ENCODE measurements around the gene HPSE.

HPSE gene

DNA sequence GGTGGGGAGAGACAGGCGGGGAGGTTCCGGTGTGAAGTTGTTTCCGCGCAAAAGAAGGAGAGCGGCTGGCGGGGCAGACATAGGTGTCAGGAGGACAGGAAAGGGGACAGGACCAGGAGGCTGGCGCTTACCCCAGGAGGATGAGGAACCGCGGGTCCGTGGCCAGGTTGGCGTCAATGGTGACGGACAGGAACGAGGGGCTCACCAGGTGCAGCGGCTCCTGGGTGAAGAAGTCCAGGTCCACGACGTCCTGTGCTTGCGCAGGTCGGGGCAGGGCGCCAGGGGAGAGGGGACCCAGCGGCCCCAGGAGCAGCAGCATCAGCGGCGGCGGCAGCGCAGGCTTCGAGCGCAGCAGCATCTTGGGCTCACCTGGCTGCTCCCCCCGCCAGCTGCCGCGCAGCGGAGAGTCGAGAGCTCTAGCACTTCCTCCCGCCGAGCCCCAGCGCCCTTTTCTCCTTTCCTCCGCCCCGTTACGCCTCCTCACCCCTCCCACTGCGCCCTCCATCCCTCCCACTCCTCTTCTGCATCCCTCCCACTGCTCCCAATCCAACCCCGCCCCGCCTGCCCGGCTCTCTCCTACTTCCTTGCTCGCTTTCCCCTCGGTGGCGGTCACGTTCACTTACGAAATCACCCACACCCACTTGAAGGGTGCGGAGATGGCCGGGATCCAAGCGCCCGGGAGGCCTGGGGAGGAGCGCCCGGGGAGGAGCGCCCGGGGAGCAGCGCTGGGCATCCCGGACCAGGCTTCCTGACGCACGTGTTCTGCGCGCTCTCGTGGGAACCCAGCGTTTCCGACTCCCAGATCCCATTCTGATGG, at the start of gene HPSE:
TSS of gene HPSE (minus strand) at position 424 of the 817 bp plus-strand sequence. CDS start at position 358, 66 bp downstream.
- peak; percentile 11 for DNase-seq (ENCODE audit: low read depth)

DNA sequence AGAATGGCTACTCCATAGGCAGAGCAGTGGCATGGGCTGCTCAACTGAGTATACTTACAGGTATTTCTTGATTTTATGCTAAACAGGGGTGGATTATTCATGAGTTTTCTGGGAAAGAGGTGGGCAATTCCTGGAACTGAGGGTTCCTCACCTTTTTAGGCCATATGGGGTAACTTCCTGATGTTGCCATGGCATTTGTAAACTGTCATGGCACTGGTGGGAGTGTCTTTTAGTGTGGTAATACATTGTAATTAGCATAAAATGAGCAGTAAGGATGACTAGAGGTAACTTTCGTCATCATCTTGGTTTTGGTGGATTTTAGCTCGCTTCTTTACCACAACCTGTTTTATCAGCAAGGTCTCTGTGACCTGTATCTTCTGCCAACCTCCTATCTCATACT, 48.2 kb upstream of the HPSE start:
- no peak for DNase-seq (ENCODE audit: low read depth)

DNA sequence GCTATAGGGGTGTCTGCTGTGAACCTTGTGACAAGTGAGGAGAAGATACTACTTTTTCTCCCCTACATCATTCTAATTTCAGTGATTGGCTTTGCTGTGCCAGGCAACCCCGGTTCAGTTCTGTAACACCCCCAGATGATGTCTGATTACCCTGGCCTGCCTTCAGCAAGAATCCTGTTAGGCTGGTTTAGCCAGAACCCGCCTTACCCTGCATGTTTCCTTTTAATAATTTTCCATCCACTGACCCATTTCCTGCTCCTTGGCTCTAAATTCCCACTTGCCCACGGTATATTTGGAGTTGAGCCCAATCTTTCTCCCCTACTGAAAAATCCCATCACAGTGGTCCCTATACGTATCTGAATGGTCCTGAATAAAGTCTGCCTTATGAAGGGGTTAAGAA, 46.5 kb upstream of the HPSE start:
- DNase-seq (ENCODE audit: low read depth): no peak

- no peak for DNase-seq (ENCODE audit: low read depth)
Measured at GRCh38 chr4:83378419-83378818, 43.8 kb upstream of the HPSE start.

GRCh38 chr4:83372931-83373330, 38.3 kb upstream of the HPSE start:
- DNase-seq (ENCODE audit: low read depth): no peak

DNA sequence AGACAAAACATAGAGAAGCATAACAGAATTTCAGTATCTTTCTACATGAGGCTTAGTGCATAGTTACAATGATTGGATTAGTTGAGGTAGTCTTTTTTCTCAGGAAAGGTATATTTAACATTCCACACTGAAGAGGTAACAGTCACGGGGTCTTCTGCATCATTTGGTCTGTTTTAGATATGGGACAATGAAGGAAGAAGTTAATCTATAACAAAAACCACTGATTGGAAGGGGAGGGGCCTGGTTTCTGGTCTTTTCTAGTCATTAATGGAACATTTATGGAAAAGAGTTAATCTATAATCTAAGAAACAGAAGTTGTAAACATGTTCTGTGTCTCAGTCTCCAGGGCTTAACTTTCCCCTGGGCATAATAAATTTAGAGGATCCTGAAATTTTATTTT, 37.3 kb upstream of the HPSE start:
- no peak for DNase-seq (ENCODE audit: low read depth)

- DNase-seq (ENCODE audit: low read depth): no peak
Measured at GRCh38 chr4:83371235-83371634, 36.6 kb upstream of the HPSE start.

GRCh38 chr4:83370640-83370906, 35.9 kb upstream of the HPSE start:
- no peak for DNase-seq (ENCODE audit: low read depth)

DNA sequence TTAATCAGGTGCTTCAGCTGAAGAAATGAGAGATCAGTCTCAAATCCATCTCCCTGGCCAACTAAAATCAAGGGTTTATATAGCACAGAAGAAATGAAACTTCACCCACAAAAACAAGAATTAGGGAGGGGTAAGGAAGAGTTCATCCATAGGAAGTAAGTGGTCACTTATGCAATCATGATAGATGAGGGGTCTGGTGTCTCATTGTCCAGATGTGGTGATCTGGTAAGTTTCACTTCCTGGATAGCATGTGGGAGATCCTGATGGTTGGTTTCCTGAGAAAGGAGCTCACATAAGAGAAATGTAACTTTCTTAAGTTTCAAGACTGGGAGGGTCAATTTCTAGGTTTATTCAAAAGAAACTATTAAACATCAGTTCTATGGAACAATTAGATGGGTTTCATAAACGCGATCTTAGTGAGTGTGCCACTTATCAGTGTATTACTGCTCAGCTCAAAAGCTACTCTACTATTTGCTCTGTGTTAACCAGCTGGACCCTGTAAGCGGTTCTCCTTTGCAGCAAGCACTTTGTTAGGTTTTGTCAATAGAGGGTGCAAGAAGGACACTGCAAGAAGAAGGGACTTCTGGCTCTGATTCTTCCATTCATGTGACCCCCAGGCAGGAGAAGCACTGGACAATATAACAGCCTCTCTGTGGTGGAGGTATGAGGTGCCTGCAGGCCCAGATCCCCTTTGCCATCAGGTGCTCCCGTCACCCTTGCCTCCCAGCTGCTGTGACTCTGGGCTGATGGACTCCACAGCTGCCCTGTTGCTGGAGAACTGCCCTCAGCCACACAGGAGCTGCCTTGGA, 35.4 kb upstream of the HPSE start:
- no peak for DNase-seq (ENCODE audit: low read depth)

DNA sequence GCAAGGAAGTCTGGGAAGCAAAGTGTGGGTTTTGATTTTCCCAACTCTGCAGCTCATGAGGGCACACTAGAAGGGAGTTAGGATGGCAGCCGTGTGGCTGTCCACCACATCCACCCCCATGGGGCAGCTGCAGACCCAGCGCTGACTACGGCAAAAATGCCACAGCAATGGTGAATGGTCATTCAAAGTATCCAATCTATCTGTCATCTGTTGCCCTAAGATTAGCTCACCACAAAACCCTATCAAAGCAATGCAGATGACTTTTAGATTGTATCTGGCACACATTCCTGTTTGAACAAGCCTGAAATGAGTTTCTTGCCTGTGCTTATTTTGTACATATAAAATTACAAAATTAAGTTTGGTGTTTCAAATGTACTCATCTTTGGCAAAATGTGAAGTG, 29.7 kb upstream of the HPSE start:
- DNase-seq (ENCODE audit: low read depth): no peak

DNA sequence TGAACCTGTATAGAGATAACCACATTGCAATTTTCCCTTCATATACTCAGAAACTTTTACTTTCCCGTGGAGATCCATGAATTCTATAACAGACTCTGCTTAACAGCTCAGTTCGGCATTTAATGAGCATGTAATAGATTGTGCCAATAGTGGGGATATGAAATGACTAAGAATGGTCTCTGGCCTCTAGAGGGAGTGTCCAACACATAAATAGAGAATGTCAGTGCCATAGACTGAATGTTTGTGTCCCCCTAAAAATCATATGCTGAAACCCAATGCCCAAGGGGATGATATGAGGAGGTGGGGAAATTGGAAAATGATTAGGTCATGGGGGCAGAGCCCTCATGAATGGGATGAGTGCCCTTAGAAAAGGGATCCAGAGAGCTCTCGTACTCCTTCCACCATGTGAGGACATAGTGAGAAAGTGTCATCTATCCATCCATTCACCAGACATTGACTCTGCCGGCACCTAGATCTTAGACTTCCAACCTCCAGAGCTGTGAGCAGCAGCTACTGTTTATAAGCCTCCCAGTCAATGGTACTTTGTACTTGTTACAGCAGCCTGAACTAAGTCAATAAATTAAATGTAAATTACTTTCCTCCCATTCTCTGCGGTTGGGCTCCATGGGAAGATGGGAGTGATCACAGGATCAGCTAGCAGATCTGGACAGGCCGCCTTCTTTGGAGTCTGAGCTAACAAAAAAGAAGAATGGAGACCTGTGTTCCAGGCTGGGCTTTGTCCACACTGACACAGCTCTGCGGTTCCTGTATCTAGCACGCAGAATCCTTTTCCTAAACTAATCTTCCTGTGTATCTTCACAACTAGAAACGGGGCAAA, 28.1 kb upstream of the HPSE start:
- no peak for DNase-seq (ENCODE audit: low read depth)

GRCh38 chr4:83361416-83362103, 26.9 kb upstream of the HPSE start:
- no peak for DNase-seq (ENCODE audit: low read depth)

- DNase-seq (ENCODE audit: low read depth): no peak
Measured at GRCh38 chr4:83360018-83360417, 25.4 kb upstream of the HPSE start.

- DNase-seq (ENCODE audit: low read depth): no peak
Measured at GRCh38 chr4:83358410-83358809, 23.8 kb upstream of the HPSE start.

GRCh38 chr4:83356899-83357661, 22.4 kb upstream of the HPSE start:
- DNase-seq (ENCODE audit: low read depth): no peak

DNA sequence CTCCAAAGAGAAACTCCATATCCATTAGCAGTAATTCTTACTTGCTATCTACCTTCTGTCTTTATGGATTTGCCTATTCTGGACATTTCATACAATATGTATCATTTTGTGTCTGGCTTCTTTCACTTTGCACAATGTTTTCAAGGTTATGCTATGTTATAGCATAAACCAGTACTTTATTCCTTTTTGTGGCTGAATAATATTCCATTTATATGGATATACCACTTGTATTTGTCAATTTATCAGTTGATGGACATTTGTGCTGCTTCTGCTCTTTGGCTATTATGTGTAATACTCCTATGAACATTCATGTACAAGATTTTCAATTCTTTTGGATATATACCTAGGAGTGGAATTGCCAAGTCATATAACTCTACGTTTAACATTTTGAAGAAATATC, 18.9 kb upstream of the HPSE start:
- no peak for DNase-seq (ENCODE audit: low read depth)

DNA sequence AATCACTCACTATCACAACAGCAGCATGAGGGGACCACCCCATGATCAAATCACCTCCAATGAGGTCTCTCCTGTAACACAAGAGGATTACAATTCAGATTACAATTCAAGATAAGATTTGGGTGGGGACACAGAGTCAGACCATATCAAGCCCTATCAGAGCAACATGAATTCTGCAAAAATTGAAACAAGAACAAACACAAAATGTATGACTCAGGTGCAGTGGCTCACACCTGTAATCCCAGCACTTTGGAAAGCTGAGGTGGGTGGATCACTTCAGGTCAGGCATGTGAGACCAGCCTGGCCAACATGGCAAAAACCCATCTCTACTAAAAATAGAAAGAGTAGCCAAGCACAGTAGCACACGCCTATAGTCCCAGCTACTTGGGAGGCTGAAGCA, 13.4 kb upstream of the HPSE start:
- DNase-seq (ENCODE audit: low read depth): no peak

GRCh38 chr4:83342476-83342875, 7.8 kb upstream of the HPSE start:
- DNase-seq (ENCODE audit: low read depth): no peak

- DNase-seq (ENCODE audit: low read depth): no peak
Measured at GRCh38 chr4:83340692-83341343, 6.2 kb upstream of the HPSE start.

DNA sequence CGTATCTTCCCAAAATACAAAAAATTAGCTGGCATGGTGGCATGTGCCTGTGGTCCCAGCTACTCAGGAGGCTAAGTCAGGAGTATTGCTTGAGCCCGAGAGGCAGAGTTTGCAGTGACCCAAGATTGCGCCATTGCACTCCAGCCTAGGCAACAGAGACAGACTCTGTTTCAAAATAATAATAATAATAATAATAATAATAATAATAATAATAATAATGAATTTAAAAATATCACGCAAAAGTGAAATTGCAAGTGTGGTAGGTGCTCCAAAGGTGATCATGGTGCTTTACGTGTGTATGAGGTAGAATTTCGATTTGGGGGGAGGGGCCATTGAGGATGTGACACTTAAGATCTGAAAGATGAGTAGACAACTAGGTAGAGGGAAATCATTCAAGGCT, 4.9 kb upstream of the HPSE start:
- no peak for DNase-seq (ENCODE audit: low read depth)

DNA sequence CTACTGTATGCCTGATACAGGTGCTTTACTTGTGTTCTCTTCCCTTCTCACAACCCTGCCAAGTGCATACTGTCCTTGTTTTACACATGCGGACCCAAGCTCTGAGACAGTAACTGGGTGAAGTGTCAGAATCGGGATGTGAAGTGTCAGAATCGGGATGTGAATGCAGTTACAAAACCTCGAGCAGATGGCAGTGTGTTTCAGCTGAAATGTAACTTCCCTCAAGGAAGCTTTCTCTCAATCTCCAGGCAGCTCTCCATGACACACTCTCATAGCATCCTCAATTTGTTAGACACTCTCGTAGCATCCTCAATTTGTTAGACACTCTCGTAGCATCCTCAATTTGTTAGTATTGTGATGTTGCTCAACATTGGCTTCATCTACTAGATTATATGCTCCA, 1.1 kb upstream of the HPSE start:
- no peak for DNase-seq (ENCODE audit: low read depth)
